Activated CD4-positive, CD25-positive, alpha-beta regulatory T cell treated with anti-CD3 and anti-CD28 coated beads, Interleukin-2, amount 50 U/mL, for 24 hours (primary cell): ENCODE results near the gene POMP.
"Not testable (repeated sequence)": the region's sequence is repeated elsewhere in the genome, so short reads cannot be mapped to it uniquely, and the experiment has no call there.

Experiments used
- ATAC-seq, 2 donors: fragments of 150-1000 bp; cut with Tn5 transposase; one replicate each; pipeline ENCODE4 v1.10.0; 2021; ENCODE audit warnings: mild to moderate bottlenecking in 1 of 2, moderate library complexity in 1 of 2

POMP gene

GRCh38 chr13:28638756-28639155, 20.2 kb upstream of the POMP start:
- ATAC-seq: no peak

- no peak for ATAC-seq
These were observed 17.9 kb upstream of the POMP start for GRCh38 chr13:28640861-28641599.

DNA sequence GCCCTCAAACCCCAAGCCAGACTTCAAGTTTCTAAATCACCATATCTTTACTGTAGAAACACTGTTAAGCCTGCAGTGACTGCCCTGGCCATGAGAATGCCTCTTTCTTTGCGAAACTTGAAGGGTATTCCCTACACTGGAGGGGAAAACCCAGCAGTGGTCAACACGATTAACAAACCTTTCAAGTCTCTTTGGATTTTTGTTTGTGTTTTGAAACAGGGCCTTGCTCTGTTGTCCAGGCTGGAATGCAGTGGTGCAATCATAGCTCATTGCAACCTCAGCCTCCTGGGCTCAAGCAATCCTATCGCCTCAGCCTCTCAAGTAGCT, 17.4 kb upstream of the POMP start:
- ATAC-seq: no peak

GRCh38 chr13:28650284-28650683, 8.6 kb upstream of the POMP start:
- no peak for ATAC-seq

- ATAC-seq: no peak
These were observed 7.0 kb upstream of the POMP start for GRCh38 chr13:28651810-28652401.

- no peak for ATAC-seq
These were observed 5.8 kb upstream of the POMP start for GRCh38 chr13:28653111-28653510.

GRCh38 chr13:28654276-28654675, 4.7 kb upstream of the POMP start:
- ATAC-seq: no peak

- ATAC-seq: no peak
These were observed 3.4 kb upstream of the POMP start for GRCh38 chr13:28655561-28655960.

DNA sequence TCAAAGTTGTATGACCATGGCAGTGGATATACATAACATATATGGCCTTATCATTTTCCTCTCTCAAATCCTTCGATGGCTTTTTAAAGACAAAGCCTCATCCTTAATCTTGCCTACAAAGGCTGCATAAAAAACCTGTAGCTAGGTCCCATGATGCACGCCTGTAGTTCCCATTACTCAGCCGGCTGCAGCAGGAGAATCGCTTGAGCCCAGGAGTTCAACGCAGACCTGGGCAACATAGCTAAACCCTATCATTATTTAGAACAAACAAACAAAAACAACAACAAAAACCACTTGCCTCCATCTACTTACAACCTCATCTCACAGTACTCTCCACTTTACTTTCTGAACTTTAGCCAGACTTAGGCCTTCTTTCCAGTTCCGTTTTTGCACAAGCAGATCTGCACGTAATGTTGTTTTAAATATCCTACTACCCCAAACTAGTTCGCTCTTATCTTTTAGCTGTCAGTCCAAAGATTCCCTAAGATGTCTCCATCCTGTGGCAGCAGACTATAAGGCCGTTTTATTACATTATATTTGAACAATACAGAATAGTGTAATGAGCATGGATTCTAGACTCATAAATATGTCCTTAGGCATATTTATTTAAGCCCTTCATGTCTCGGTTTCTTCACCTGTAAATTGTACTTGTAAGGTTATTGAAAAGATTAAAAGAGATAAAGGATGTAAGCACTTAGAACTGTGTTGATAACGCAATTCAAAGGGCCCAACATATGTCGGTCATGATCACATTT, 969 bp upstream of the POMP start:
- ATAC-seq: no peak

GRCh38 chr13:28658539-28658795, 463 bp upstream of the POMP start:
- no peak for ATAC-seq

DNA sequence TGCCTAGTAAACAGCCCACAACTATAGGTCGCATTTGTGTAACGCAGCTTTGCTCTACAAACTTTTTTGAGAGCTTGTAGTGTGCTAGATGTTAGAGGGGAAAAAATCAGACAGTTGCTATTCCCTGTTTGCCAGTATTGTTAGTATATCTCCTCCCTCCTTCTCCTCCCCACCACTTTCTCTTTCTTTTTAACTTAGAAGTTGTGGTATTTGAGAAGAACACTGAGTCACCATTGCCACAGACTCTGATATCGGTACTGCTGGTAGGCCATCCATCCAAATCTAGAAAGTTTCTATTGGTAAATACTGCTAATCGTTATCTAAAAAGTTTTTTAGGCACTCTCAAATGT, 666 bp downstream of the POMP start:
- ATAC-seq: peak; percentile 75 to 81

DNA sequence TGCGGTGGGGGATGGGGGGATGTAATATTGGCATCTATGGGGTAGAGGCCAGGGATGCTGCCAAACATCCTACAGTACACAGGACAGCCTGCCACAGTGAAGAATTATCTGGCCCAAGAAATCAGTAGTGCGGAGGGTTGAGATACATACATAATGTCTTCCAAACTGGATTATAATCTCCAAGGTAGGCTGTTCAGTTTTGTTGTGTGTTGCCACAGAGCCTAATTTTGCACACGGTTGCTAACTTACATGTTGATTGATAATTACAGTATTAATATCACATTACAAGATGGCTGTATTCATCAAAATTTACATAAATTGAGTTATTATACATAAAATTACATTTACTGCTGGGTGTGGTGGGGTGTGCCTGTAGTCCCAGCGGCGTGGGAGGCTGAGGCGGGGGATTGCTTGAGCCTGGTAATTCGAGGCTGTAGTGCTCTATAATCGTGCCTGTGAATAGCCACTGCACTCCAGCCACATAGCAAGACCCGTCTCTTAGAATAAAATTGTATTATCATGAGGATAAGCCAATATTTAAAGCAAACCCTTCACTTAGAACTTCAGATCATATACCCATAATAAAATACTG, 8.1 kb downstream of the POMP start:
- ATAC-seq: no peak

GRCh38 chr13:28671126-28671792, 12.3 kb downstream of the POMP start:
- no peak for ATAC-seq

GRCh38 chr13:28678809-28679208, 19.9 kb downstream of the POMP start:
- no peak for ATAC-seq

DNA sequence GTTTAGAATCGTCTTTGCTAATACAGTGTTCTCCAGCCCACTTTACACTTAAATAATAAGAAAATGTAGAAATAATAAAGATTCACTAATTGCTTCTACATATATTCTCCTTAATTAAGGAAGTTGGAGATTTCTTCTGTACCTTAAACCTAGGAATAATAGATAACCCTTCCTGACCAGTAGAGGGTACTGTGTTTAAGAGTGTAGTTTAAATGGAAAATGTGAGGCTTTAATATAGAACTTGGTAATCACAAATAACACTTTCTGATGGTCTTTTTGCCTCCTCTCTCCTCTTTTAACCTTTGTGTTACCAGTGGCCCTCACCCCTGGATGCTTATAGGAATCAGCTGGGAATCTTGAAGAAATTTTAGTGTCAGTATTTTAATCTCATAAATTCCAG, 20.7 kb downstream of the POMP start:
- ATAC-seq: no peak

GRCh38 chr13:28680541-28680940, 21.6 kb downstream of the POMP start:
- ATAC-seq: no peak

DNA sequence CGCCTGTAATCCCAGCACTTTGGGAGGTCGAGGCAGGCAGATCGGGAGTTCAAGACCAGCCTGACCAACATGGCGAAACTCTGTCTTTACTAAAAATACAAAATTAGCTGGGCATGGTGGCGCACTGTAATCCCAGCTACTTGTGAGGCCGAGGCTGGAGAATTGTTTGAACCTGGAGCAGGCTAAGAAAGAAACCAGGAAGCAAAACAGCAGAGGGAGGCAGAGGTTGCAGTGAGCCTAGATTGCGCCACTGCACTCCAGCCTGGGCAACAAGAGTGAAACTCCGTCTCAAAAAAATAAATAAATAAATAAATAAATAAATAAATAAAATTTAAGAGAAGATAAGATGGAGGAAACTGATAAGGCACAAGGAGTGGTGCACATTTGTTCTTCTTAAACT, 24.2 kb downstream of the POMP start:
- ATAC-seq: not testable (repeated sequence)

DNA sequence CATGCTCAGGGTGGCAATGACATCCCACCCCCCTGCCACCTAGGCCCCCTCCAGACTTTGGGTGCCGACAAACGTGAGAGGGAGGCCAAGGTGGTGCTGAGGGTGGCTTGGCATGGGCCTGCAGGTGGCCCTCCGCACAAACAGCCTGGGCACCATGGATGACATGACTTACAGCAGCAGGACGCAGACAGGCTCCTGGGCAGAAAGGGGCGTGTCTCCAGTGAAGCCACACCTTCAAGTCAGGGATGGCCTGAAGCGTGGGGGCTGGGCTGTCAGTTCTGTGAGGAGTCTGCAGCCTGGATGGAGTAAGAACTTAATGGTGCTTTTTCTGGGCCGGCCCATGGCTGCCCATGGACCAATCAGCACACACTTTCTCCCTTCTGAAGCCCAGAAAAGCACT, 25.3 kb downstream of the POMP start:
- ATAC-seq: no peak

- ATAC-seq: no peak
These were observed 26.2 kb downstream of the POMP start for GRCh38 chr13:28685114-28685513.

DNA sequence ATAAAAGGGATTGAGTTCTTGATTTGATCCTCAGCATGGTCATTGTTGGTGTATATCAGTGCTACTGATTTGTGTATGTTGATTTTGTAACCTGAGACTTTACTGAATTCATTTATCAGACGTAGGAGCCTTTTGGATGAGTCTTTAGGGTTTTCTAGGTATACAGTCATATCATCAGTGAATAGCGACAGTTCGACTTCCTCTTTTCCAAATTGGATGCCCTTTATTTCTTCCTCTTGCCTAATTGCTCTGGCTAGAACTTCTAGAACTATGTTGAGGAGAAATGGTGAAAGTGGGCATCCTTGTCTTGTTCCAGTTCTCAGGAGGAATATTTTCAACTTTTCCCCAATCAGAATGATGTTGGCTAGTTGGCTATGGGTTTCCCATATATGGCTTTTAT, 27.0 kb downstream of the POMP start:
- ATAC-seq: no peak

DNA sequence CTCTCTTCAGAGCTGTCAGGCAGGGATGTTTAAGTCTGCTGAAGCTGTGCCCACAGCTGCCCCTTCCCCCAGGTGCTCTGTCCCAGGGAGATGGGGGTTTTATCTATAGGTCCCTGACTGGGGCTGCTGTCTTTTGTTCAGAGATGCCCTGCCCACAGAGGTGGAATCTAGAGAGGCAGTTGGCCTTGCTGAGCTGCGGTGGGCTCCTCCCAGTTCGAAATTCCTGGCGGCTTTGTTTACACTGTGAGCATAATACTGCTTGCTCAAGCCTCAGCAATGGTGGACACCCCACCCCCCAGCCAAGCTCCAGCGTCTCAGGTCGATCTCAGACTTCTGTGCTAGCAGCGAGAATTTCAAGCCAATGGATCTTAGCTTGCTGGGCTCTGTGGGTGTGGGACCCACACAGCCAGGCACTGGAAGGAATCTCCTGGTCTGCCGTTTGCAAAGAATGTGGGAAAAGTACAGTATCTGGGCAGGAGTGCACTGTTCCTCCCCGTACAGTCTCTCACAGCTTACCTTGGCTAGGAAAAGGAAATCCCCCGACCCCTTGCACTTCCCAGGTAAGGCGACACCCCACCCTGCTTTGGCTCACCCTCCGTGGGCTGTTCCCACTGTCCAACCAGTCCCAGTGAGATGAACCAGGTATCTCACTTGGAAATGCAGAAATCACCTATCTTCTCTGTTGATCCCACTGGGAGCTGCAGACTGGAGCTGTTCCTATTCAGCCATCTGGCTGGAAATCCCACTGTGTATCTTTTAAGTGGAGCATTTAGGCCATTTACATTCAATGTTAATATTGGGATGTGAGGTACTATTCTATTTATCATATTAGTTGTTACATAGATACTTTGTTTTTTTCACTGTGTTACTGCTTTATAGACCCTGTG, 34.9 kb downstream of the POMP start:
- not testable (repeated sequence) for ATAC-seq

DNA sequence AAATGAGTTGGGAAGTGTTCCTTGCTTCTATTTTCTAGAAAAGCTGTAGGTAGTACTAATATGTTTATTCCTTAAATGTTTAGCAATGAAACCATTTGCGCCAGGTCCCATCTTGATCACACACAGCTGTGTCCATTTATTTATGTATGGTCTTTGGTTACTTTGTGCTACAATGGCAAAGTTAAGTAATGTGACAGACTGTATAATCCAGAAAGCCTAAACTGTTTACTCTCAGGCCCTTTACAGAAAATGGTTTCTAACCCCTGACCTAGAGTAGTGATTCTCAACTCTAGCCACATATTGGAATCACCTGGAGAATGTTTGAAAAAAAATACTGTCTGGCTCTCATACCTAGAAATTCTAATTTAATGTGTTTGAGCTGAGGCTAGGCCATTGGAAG, 38.5 kb downstream of the POMP start:
- ATAC-seq: no peak

DNA sequence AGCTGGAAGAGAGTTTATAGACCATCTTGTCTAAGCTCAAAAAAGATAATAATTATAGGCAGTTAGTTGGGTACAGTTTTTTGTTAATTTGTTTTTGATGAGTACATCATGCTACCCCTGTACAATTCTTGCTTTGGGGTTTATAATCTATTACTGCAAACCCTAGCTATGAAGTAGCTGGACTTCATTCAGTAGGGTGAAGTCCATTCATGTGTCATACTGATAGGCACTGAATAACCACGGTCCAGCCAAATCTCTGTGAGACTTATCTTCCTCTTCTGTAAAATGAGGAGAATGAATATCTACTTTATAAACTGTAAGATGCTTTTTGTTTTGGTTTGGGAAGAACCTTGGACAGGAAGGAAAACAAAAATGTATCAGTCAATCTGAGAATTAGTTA, 40.3 kb downstream of the POMP start:
- no peak for ATAC-seq
